ENCODE measurements around the gene KASH5.
"Not testable (repeated sequence)": the region's sequence is repeated elsewhere in the genome, so short reads cannot be mapped to it uniquely, and the experiment has no call there.

The KASH5 gene

GRCh38 chr19:49371184-49371583 is 16.9 kb upstream of the KASH5 start:
- Histone ChIP-seq H3K4me3 (ENCODE audit: control insufficient read depth in 1 of 7, extremely low read depth in 1 of 7, insufficient read depth in 4 of 7, low read depth in 2 of 7, low read length in 6 of 7) (no peak overlapping the region), H3K9me3 (ENCODE audit: control extremely low read depth in 1 of 5, control insufficient read depth in 4 of 5, insufficient read depth in 2 of 5, low read depth in 1 of 5, low read length in 4 of 5) (peaks cover 2 to 18% (median 12%) of the 10 kb centered on the region in 5 experiments), H3K27me3 (replicated peaks in 2 of 5; ENCODE audit: control insufficient read depth in 4 of 5, insufficient read depth in 5 of 5, low read length in 4 of 5) (peaks cover 0 to 3% (median 1%) of the 10 kb centered on the region in 5 experiments), H3K27ac (ENCODE audit: insufficient read depth in 1 of 2, low read depth in 1 of 2, low read length in 2 of 2, poor library complexity in 1 of 2, severe bottlenecking in 2 of 2) (no peak overlapping the region), H3K36me3 (ENCODE audit: control insufficient read depth in 4 of 4, insufficient read depth in 4 of 4, low read length in 3 of 4) (no peaks in the 10 kb centered on the region), H3K4me1 (ENCODE audit: control extremely low read depth in 1 of 4, control insufficient read depth in 4 of 4, insufficient read depth in 4 of 4, low read length in 3 of 4) (no peaks in the 10 kb centered on the region)
- ChIA-PET CTCF (no interaction called here), POLR2A (no interaction called here)
- no peak for DNase-seq
- WGBS (ENCODE audit: insufficient coverage) = 100% methylated on average over 1 of the region's 3 CpGs

GRCh38 chr19:49373174-49373573 is 14.9 kb upstream of the KASH5 start:
- H3K4me1 ChIP-seq (ENCODE audit: control extremely low read depth in 1 of 4, control insufficient read depth in 4 of 4, insufficient read depth in 4 of 4, low read length in 3 of 4); H3K36me3 ChIP-seq (ENCODE audit: control insufficient read depth in 4 of 4, insufficient read depth in 4 of 4, low read length in 3 of 4); DNase-seq; H3K4me3 ChIP-seq (ENCODE audit: control insufficient read depth in 1 of 7, extremely low read depth in 1 of 7, insufficient read depth in 4 of 7, low read depth in 2 of 7, low read length in 6 of 7); H3K27ac ChIP-seq (ENCODE audit: insufficient read depth in 1 of 2, low read depth in 1 of 2, low read length in 2 of 2, poor library complexity in 1 of 2, severe bottlenecking in 2 of 2); H3K27me3 ChIP-seq (replicated peaks in 2 of 5; ENCODE audit: control insufficient read depth in 4 of 5, insufficient read depth in 5 of 5, low read length in 4 of 5); POLR2A ChIA-PET: not testable (repeated sequence)
- H3K9me3 ChIP-seq (ENCODE audit: control extremely low read depth in 1 of 5, control insufficient read depth in 4 of 5, insufficient read depth in 2 of 5, low read depth in 1 of 5, low read length in 4 of 5) = peaks cover 2 to 18% (median 12%) of the 10 kb centered on the region in 5 experiments
- CTCF ChIA-PET = interaction anchor here (1.0 kb wide), 1 partner anchor 23 kb away, joined by 3 read pairs; no protein-coding TSS in a partner anchor
- 100% methylated on average over 2 of the region's 3 CpGs for WGBS (ENCODE audit: insufficient coverage)

GRCh38 chr19:49374665-49375434 is 13.2 kb upstream of the KASH5 start:
- POLR2A ChIA-PET = interaction anchor here (0.5 kb wide), 1 partner anchor 490 kb away, joined by 3 read pairs; no protein-coding TSS in a partner anchor
- Histone ChIP-seq H3K27ac (ENCODE audit: insufficient read depth in 1 of 2, low read depth in 1 of 2, low read length in 2 of 2, poor library complexity in 1 of 2, severe bottlenecking in 2 of 2) (no peak overlapping the region), H3K9me3 (ENCODE audit: control extremely low read depth in 1 of 5, control insufficient read depth in 4 of 5, insufficient read depth in 2 of 5, low read depth in 1 of 5, low read length in 4 of 5) (peaks cover 2 to 7% (median 3%) of the 10 kb centered on the region in 5 experiments), H3K4me1 (ENCODE audit: control extremely low read depth in 1 of 4, control insufficient read depth in 4 of 4, insufficient read depth in 4 of 4, low read length in 3 of 4) (no peaks in the 10 kb centered on the region), H3K36me3 (ENCODE audit: control insufficient read depth in 4 of 4, insufficient read depth in 4 of 4, low read length in 3 of 4) (no peaks in the 10 kb centered on the region), H3K4me3 (ENCODE audit: control insufficient read depth in 1 of 7, extremely low read depth in 1 of 7, insufficient read depth in 4 of 7, low read depth in 2 of 7, low read length in 6 of 7) (no peak overlapping the region), H3K27me3 (replicated peaks in 2 of 5; ENCODE audit: control insufficient read depth in 4 of 5, insufficient read depth in 5 of 5, low read length in 4 of 5) (peaks cover 0 to 4% (median 0%) of the 10 kb centered on the region in 5 experiments)
- CTCF ChIA-PET = no interaction called here
- no peak for DNase-seq
- 98% methylated on average over 9 of the region's 16 CpGs for WGBS (ENCODE audit: insufficient coverage)

- 100% methylated on average over 1 of the region's 3 CpGs for WGBS (ENCODE audit: insufficient coverage)
- ChIA-PET CTCF (interaction anchor here (0.6 kb wide), 1 partner anchor 87 kb away, joined by 3 read pairs; no protein-coding TSS in a partner anchor), POLR2A (no interaction called here)
- Histone ChIP-seq H3K9me3 (ENCODE audit: control extremely low read depth in 1 of 5, control insufficient read depth in 4 of 5, insufficient read depth in 2 of 5, low read depth in 1 of 5, low read length in 4 of 5) (peaks cover 0 to 10% (median 0%) of the 10 kb centered on the region in 5 experiments), H3K27me3 (replicated peaks in 2 of 5; ENCODE audit: control insufficient read depth in 4 of 5, insufficient read depth in 5 of 5, low read length in 4 of 5) (peaks cover 0 to 4% (median 0%) of the 10 kb centered on the region in 5 experiments), H3K4me3 (ENCODE audit: control insufficient read depth in 1 of 7, extremely low read depth in 1 of 7, insufficient read depth in 4 of 7, low read depth in 2 of 7, low read length in 6 of 7) (no peak overlapping the region), H3K4me1 (ENCODE audit: control extremely low read depth in 1 of 4, control insufficient read depth in 4 of 4, insufficient read depth in 4 of 4, low read length in 3 of 4) (no peaks in the 10 kb centered on the region), H3K27ac (ENCODE audit: insufficient read depth in 1 of 2, low read depth in 1 of 2, low read length in 2 of 2, poor library complexity in 1 of 2, severe bottlenecking in 2 of 2) (no peak overlapping the region), H3K36me3 (ENCODE audit: control insufficient read depth in 4 of 4, insufficient read depth in 4 of 4, low read length in 3 of 4) (no peaks in the 10 kb centered on the region)
- DNase-seq = no peak
These were observed 9.5 kb upstream of the KASH5 start for GRCh38 chr19:49378512-49378911.

- no peak overlapping the region for H3K27ac ChIP-seq (ENCODE audit: insufficient read depth in 1 of 2, low read depth in 1 of 2, low read length in 2 of 2, poor library complexity in 1 of 2, severe bottlenecking in 2 of 2)
- 83% methylated on average over 1 of the region's 3 CpGs for WGBS (ENCODE audit: insufficient coverage)
- H3K27me3 ChIP-seq (replicated peaks in 2 of 5; ENCODE audit: control insufficient read depth in 4 of 5, insufficient read depth in 5 of 5, low read length in 4 of 5) = peaks cover 0 to 4% (median 0%) of the 10 kb centered on the region in 5 experiments
- CTCF ChIA-PET = interaction anchor here (0.7 to 1.6 kb wide), 3 partner anchors 10 to 64 kb away, joined by 3 to 5 read pairs (median 5); no protein-coding TSS in a partner anchor
- H3K4me3 ChIP-seq (ENCODE audit: control insufficient read depth in 1 of 7, extremely low read depth in 1 of 7, insufficient read depth in 4 of 7, low read depth in 2 of 7, low read length in 6 of 7) = no peak overlapping the region
- no peaks in the 10 kb centered on the region for H3K4me1 ChIP-seq (ENCODE audit: control extremely low read depth in 1 of 4, control insufficient read depth in 4 of 4, insufficient read depth in 4 of 4, low read length in 3 of 4)
- POLR2A ChIA-PET = no interaction called here
- H3K36me3 ChIP-seq (ENCODE audit: control insufficient read depth in 4 of 4, insufficient read depth in 4 of 4, low read length in 3 of 4) = no peaks in the 10 kb centered on the region
- no peak for DNase-seq
- peaks cover 0 to 10% (median 0%) of the 10 kb centered on the region in 5 experiments for H3K9me3 ChIP-seq (ENCODE audit: control extremely low read depth in 1 of 5, control insufficient read depth in 4 of 5, insufficient read depth in 2 of 5, low read depth in 1 of 5, low read length in 4 of 5)
These were observed 7.7 kb upstream of the KASH5 start for GRCh38 chr19:49380391-49380790.

- WGBS (ENCODE audit: insufficient coverage) = 91% methylated on average over 2 of the region's 5 CpGs
- Histone ChIP-seq H3K27ac (ENCODE audit: insufficient read depth in 1 of 2, low read depth in 1 of 2, low read length in 2 of 2, poor library complexity in 1 of 2, severe bottlenecking in 2 of 2) (no peak overlapping the region), H3K27me3 (replicated peaks in 2 of 5; ENCODE audit: control insufficient read depth in 4 of 5, insufficient read depth in 5 of 5, low read length in 4 of 5) (no peaks in the 10 kb centered on the region), H3K9me3 (ENCODE audit: control extremely low read depth in 1 of 5, control insufficient read depth in 4 of 5, insufficient read depth in 2 of 5, low read depth in 1 of 5, low read length in 4 of 5) (peaks cover 0 to 10% (median 0%) of the 10 kb centered on the region in 5 experiments), H3K4me1 (ENCODE audit: control extremely low read depth in 1 of 4, control insufficient read depth in 4 of 4, insufficient read depth in 4 of 4, low read length in 3 of 4) (no peaks in the 10 kb centered on the region), H3K4me3 (ENCODE audit: control insufficient read depth in 1 of 7, extremely low read depth in 1 of 7, insufficient read depth in 4 of 7, low read depth in 2 of 7, low read length in 6 of 7) (no peak overlapping the region), H3K36me3 (ENCODE audit: control insufficient read depth in 4 of 4, insufficient read depth in 4 of 4, low read length in 3 of 4) (no peaks in the 10 kb centered on the region)
- no peak for DNase-seq
- POLR2A ChIA-PET = no interaction called here
- CTCF ChIA-PET = interaction anchor here (1.0 kb wide), 1 partner anchor 60 kb away, joined by 3 read pairs; no protein-coding TSS in a partner anchor
These were observed 5.4 kb upstream of the KASH5 start for GRCh38 chr19:49382639-49383038.

- no peaks in the 10 kb centered on the region for H3K27me3 ChIP-seq (replicated peaks in 2 of 5; ENCODE audit: control insufficient read depth in 4 of 5, insufficient read depth in 5 of 5, low read length in 4 of 5)
- WGBS (ENCODE audit: insufficient coverage) = no CpG with 5 or more reads among the region's 1 CpG
- DNase-seq = no peak
- ChIA-PET CTCF (no interaction called here), POLR2A (no interaction called here)
- H3K27ac ChIP-seq (ENCODE audit: insufficient read depth in 1 of 2, low read depth in 1 of 2, low read length in 2 of 2, poor library complexity in 1 of 2, severe bottlenecking in 2 of 2) = no peak overlapping the region
- no peaks in the 10 kb centered on the region for H3K4me1 ChIP-seq (ENCODE audit: control extremely low read depth in 1 of 4, control insufficient read depth in 4 of 4, insufficient read depth in 4 of 4, low read length in 3 of 4)
- H3K9me3 ChIP-seq (ENCODE audit: control extremely low read depth in 1 of 5, control insufficient read depth in 4 of 5, insufficient read depth in 2 of 5, low read depth in 1 of 5, low read length in 4 of 5) = peaks cover 0 to 10% (median 0%) of the 10 kb centered on the region in 5 experiments
- no peak overlapping the region for H3K4me3 ChIP-seq (ENCODE audit: control insufficient read depth in 1 of 7, extremely low read depth in 1 of 7, insufficient read depth in 4 of 7, low read depth in 2 of 7, low read length in 6 of 7)
- no peaks in the 10 kb centered on the region for H3K36me3 ChIP-seq (ENCODE audit: control insufficient read depth in 4 of 4, insufficient read depth in 4 of 4, low read length in 3 of 4)
These were observed 4.5 kb upstream of the KASH5 start for GRCh38 chr19:49383599-49383998.
